GM12878 (cell line): Measurements from ENCODE around the gene CACNA1D.

ENCODE experiments used
- CTCF ChIP-seq, 3 experiments: IDR thresholded peaks in 2 of 3; conservative IDR thresholded peaks in 1 of 3; 2 replicates each; pipeline ENCODE4 v1.5.1; 2011; ENCODE audit warnings: low read depth in 3 of 3, low read length in 3 of 3, mild to moderate bottlenecking in 3 of 3, control low read depth in 2 of 3, moderate library complexity in 2 of 3, inconsistent platforms in 1 of 3, mixed read lengths in 1 of 3; ENCODE audit not compliant: control insufficient read depth in 2 of 3, insufficient read depth in 1 of 3; ENCODE audit errors: extremely low read depth in 1 of 3
- MTA2 ChIP-seq: fragments of 450-650 bp; IDR thresholded peaks from 2 replicates; pipeline ENCODE4 v1.6.1; 2016; ENCODE audit warnings: low read depth, mild to moderate bottlenecking, moderate library complexity
- POLR2AphosphoS5 ChIP-seq: IDR thresholded peaks from 2 replicates; pipeline ENCODE4 v1.6.1; 2011; ENCODE audit warnings: mild to moderate bottlenecking, low read length, inconsistent platforms
- RAD21 ChIP-seq: IDR thresholded peaks from 2 replicates; pipeline ENCODE4 v1.6.1; 2011; ENCODE audit warnings: mild to moderate bottlenecking, low read depth, low read length, moderate library complexity; ENCODE audit not compliant: insufficient read depth
- REST ChIP-seq: IDR thresholded peaks from 2 replicates; pipeline ENCODE4 v1.6.1; 2012; ENCODE audit warnings: mild to moderate bottlenecking, low read depth, low read length
- ZBTB33 ChIP-seq: fragments of 450-650 bp; IDR thresholded peaks from 2 replicates; pipeline ENCODE4 v1.6.1; 2017; ENCODE audit warnings: mild to moderate bottlenecking
- ZNF207 ChIP-seq: fragments of 450-650 bp; IDR thresholded peaks from 2 replicates; pipeline ENCODE4 v1.6.1; 2014; ENCODE audit warnings: antibody characterized with exemption, mild to moderate bottlenecking, borderline replicate concordance

- TF ChIP-seq ZBTB33 (no peak), CTCF (IDR thresholded peaks at IDR 0.05 in 2 of 3, conservative IDR thresholded peaks at IDR 0.05 in 1 of 3; ENCODE audit: control insufficient read depth in 2 of 3, extremely low read depth in 1 of 3, insufficient read depth in 1 of 3, low read depth in 3 of 3, low read length in 3 of 3) (no peak), RAD21 (no peak), REST (no peak), MTA2 (no peak), ZNF207 (no peak), POLR2AphosphoS5 (no peak)
These were observed 256.1 kb downstream of the CACNA1D start for GRCh38 chr3:53750253-53751210.
